Cardiac muscle cell (in vitro differentiated cells and primary cell): ENCODE results near the gene SPATA7. TPM values are rescaled to one million over a fixed set of nuclear protein-coding genes. Genes with fewer than 3 reads are reported as not detected.
A peak's percentile ranks its signal among the peaks of the same experiment; 100 is the strongest.

ENCODE experiments used
- DNase-seq, 2 donors: peaks; one replicate each; pipeline versions ENCODE4 v3.0.0 to v3.0.0-alpha.2; 2010 to 2017; ENCODE audit warnings: low read depth in 1 of 2, low spot score in 1 of 2
- H3K27ac ChIP-seq: fragments of 200-600 bp; sonication (generic); 2 replicates; pipeline ENCODE4 v1.5.1; 2016
- H3K27me3 ChIP-seq: fragments of 200-600 bp; sonication (generic); 2 replicates; pipeline ENCODE4 v1.6.0; 2016; ENCODE audit warnings: control low read depth
- H3K36me3 ChIP-seq: fragments of 200-600 bp; sonication (generic); 2 replicates; pipeline ENCODE4 v1.5.1; 2016; ENCODE audit warnings: control low read depth
- H3K4me1 ChIP-seq: fragments of 200-600 bp; sonication (generic); 2 replicates; pipeline ENCODE4 v1.8.1; 2017; ENCODE audit warnings: low read depth, mild to moderate bottlenecking, mixed run types
- H3K4me3 ChIP-seq: fragments of 200-600 bp; sonication (generic); 2 replicates; pipeline ENCODE4 v1.5.1; 2016; ENCODE audit warnings: mild to moderate bottlenecking
- H3K9me3 ChIP-seq: fragments of 200-600 bp; sonication (generic); 2 replicates; pipeline ENCODE4 v1.5.1; 2017; ENCODE audit warnings: low read depth, mild to moderate bottlenecking, control low read depth
- polyA plus RNA-seq: library from polyadenylated mRNA; unstranded; fragments of >200 nt; fragmentation: Nextera tagmentation; extraction: Ambion mirVana; gene quantifications from 2 replicates; pipeline ENCODE4 v1.2.1, GENCODE V29; 2016
- total RNA-seq: library from RNA; depleted of rRNA; stranded (reverse); fragments of >200 nt; gene quantifications from 2 replicates; pipeline ENCODE4 v1.2.3, GENCODE V29; 2016
- TF ChIP-seq, protein P1 (sequence below): IDR thresholded peaks from 2 replicates; pipeline ENCODE4 v1.5.1; 2012; ENCODE audit warnings: low read depth, mild to moderate bottlenecking, low read length

The SPATA7 gene
- total RNA-seq (25.6 and 38.5 TPM in 2 replicates), polyA plus RNA-seq (19.1 and 23.2 TPM in 2 replicates)

GRCh38 chr14:88385212-88386101 is at the start of gene SPATA7:
SPATA7 (plus strand) TSS chr14:88385657; CDS start chr14:88385819, 162 bp downstream.
- Histone ChIP-seq H3K27ac (peak within 1 kb of the TSS; percentile 65), H3K4me3 (peak within 1 kb of the TSS; percentile 64), H3K36me3 (no peaks in the 10 kb centered on the region), H3K9me3 (no peaks in the 10 kb centered on the region), H3K4me1 (peaks cover 4% of the 10 kb centered on the region), H3K27me3 (peaks cover 3% of the 10 kb centered on the region)
- TF ChIP-seq, protein P1, sequence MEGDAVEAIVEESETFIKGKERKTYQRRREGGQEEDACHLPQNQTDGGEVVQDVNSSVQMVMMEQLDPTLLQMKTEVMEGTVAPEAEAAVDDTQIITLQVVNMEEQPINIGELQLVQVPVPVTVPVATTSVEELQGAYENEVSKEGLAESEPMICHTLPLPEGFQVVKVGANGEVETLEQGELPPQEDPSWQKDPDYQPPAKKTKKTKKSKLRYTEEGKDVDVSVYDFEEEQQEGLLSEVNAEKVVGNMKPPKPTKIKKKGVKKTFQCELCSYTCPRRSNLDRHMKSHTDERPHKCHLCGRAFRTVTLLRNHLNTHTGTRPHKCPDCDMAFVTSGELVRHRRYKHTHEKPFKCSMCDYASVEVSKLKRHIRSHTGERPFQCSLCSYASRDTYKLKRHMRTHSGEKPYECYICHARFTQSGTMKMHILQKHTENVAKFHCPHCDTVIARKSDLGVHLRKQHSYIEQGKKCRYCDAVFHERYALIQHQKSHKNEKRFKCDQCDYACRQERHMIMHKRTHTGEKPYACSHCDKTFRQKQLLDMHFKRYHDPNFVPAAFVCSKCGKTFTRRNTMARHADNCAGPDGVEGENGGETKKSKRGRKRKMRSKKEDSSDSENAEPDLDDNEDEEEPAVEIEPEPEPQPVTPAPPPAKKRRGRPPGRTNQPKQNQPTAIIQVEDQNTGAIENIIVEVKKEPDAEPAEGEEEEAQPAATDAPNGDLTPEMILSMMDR, result no peak
- DNase-seq, result peak; percentile 94 to 98

DNA sequence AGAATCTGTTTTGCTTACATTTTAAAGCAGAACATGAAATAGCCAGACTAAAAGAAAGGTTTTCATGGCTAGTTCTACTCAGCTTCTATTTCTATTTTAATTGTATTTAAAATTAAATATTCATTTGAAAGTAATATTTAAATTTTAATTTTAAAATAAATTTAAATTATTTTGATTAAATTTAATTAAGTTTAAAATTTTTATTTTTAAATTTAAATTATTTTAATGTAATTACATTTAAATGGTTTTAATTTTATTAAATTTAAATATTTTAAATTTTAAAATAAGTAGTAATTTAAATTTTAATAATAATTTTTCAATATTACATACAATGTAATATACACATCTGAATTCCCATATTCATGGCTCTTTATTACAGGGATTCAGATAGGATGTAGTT is 45.1 kb upstream of the SPATA7 start:
- Histone ChIP-seq H3K36me3 (no peaks in the 10 kb centered on the region), H3K27ac (no peak overlapping the region), H3K9me3 (no peaks in the 10 kb centered on the region), H3K4me3 (no peak overlapping the region), H3K27me3 (peaks cover 5% of the 10 kb centered on the region), H3K4me1 (no peaks in the 10 kb centered on the region)
- TF ChIP-seq, protein P1, result no peak
- no peak for DNase-seq

DNA sequence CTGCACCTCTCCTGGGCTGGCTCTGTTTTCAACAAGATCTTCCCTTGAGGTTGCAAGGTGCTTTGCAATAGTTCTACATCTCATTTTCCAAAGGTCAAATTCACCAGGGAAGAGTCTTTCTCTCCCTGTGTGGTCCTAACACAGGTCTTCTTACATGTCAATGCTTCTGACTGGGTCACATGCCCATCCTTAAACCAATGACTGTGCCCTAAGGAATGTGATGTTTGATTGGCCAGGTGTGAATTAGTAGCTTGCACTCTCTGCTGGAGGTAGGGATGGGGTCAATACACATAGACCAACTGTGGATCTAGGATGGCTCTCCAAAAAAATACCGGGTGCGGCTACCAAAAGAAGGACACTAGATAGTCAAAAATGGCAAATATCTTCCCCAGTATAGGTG is 42.5 kb upstream of the SPATA7 start:
- Histone ChIP-seq H3K27ac (no peak overlapping the region), H3K4me3 (no peak overlapping the region), H3K36me3 (no peaks in the 10 kb centered on the region), H3K27me3 (no peaks in the 10 kb centered on the region), H3K9me3 (no peaks in the 10 kb centered on the region), H3K4me1 (peaks cover 1% of the 10 kb centered on the region)
- TF ChIP-seq, protein P1, result no peak
- no peak for DNase-seq

DNA sequence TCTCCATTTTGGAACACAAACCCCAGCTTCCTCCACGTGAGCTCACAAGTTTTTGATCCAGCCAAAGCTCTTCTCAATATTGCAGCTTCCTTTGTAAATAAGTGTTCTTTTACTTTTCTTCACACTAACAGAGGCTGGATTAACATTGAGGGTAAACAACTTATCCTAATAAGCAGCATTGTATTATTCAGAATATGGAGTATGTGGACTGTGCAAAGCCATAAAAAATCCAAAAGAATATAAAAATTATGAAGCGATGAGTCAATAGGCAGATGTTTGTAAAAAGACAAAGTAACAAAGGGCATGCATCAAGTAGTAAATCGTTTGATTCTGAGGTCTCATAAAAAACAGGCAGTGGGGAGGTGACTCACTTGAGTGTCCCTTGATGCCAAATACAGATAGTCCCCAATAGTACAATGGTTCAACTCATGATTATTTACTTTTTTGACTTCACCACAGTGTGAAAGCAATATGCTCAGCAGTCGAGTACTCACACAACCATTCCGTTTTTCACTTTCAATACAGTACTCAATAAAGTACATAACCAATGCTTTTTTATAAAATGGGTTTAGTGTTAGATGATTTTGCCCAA is 39.3 kb upstream of the SPATA7 start:
- DNase-seq, result no peak
- Histone ChIP-seq H3K4me1 (peaks cover 10% of the 10 kb centered on the region), H3K27ac (no peak overlapping the region), H3K9me3 (no peaks in the 10 kb centered on the region), H3K27me3 (no peaks in the 10 kb centered on the region), H3K4me3 (no peak overlapping the region), H3K36me3 (no peaks in the 10 kb centered on the region)
- TF ChIP-seq, protein P1, result no peak

DNA sequence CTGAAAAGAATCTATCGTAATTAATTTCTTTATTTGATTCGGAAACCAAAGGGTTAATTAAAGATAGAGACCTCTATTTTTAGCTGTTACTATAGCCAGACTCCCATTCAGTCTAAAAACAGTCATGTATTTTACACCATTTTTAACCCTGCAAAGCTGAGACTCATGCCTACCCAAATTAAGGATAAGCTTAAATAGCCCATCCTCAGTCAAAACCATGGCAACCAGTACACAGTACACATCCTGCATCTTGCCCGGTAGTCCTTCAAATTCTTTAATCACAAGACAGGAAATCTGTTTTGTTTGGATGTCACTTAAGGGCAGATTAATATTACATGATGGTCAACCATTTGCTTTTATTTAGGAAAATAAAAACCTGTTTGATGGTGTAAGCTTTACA is 36.9 kb upstream of the SPATA7 start:
- Histone ChIP-seq H3K36me3 (no peaks in the 10 kb centered on the region), H3K4me3 (no peak overlapping the region), H3K4me1 (peaks cover 17% of the 10 kb centered on the region), H3K27me3 (no peaks in the 10 kb centered on the region), H3K9me3 (no peaks in the 10 kb centered on the region), H3K27ac (no peak overlapping the region)
- TF ChIP-seq, protein P1, result no peak
- DNase-seq, result peak in 1 of 2 donors; percentile 5
